K562 (cell line): ENCODE measurements around the gene EML6. TPM values are rescaled to one million over a fixed set of nuclear protein-coding genes. Genes with fewer than 3 reads are reported as not detected.

ENCODE experiments used
- ATAC-seq: fragments of 200-7000 bp; cut with Tn5 transposase; 3 replicates; pipeline ENCODE4 v1.9.1; 2020; ENCODE audit warnings: moderate library complexity
- BruUV-seq: library from RNA; stranded (reverse); fragments of 400-500 nt; replicated peaks from 2 replicates; lab custom pipeline; 2021; lab: Mats Ljungman, UMichigan
- CTCF ChIA-PET: fragments of 300-600 bp; formaldehyde crosslinking; extraction: SDS; loops from one replicate; lab custom pipeline; 2021; ENCODE audit warnings: low intra/inter-chr PET ratio; lab: Yijun Ruan, JAX
- POLR2A ChIA-PET: fragments of 300-600, 350-650 bp; sonication (Branson Sonifier 250); formaldehyde crosslinking; extraction: SDS; loops from one replicate; lab custom pipeline; 2021; ENCODE audit warnings: antibody characterized with exemption, inconsistent platforms; lab: Yijun Ruan, JAX
- DNase-seq, 4 experiments: peaks; one replicate each; pipeline versions ENCODE4 v3.0.0 to v3.0.0-alpha.2; 2011 to 2018; ENCODE audit warnings: low spot score in 3 of 4, mixed read lengths in 3 of 4; ENCODE audit errors: extremely low read depth in 1 of 4
- FAIRE-seq: peaks from 2 replicates; lab custom pipeline; 2011; peaks lifted over from hg19 to GRCh38; lab: Jason Lieb, UNC
- H2AFZ ChIP-seq: 2 replicates; pipeline ENCODE4 v1.6.0; 2011; ENCODE audit warnings: low read depth, low read length, control low read depth, inconsistent platforms
- H3K27ac ChIP-seq: fragments of 200-600 bp; 3 replicates; pipeline ENCODE4 v1.8.0; 2011; ENCODE audit warnings: low read depth, mild to moderate bottlenecking, control low read depth, inconsistent platforms, low read length, moderate library complexity, mixed read lengths; ENCODE audit errors: extremely low read depth
- H3K27me3 ChIP-seq, 2 experiments: fragments of 300-600 bp in 1 of 2; 2 replicates in 1 of 2; 3 replicates in 1 of 2; pipeline versions ENCODE4 v1.6.0 to v1.8.0; 2011; ENCODE audit warnings: inconsistent platforms in 2 of 2, low read length in 2 of 2, mild to moderate bottlenecking in 1 of 2, mixed read lengths in 1 of 2, moderate library complexity in 1 of 2; ENCODE audit not compliant: control insufficient read depth in 2 of 2, insufficient read depth in 2 of 2
- H3K36me3 ChIP-seq: fragments of 300-600 bp; 3 replicates; pipeline ENCODE4 v1.8.0; 2011; ENCODE audit warnings: mild to moderate bottlenecking, low read length, inconsistent platforms; ENCODE audit not compliant: control insufficient read depth, insufficient read depth
- H3K4me1 ChIP-seq, 2 experiments: fragments of 200-600 bp in 1 of 2; replicated peaks in 1 of 2; 2 replicates in 1 of 2; 3 replicates in 1 of 2; pipeline versions ENCODE4 v1.5.1 to v1.8.0; 2011; ENCODE audit warnings: inconsistent platforms in 2 of 2, low read length in 2 of 2, mild to moderate bottlenecking in 1 of 2, mixed read lengths in 1 of 2, moderate library complexity in 1 of 2; ENCODE audit not compliant: control insufficient read depth in 2 of 2, insufficient read depth in 2 of 2
- H3K4me2 ChIP-seq: 2 replicates; pipeline ENCODE4 v1.6.1; 2011; ENCODE audit warnings: low read length, control low read depth, inconsistent platforms, mixed read lengths; ENCODE audit not compliant: insufficient read depth
- H3K4me3 ChIP-seq: fragments of 200-600 bp; sonication (generic), shearing (Covaris generic); 2 replicates; pipeline ENCODE4 v1.5.1; 2016; ENCODE audit warnings: control low read depth, inconsistent platforms
- H3K79me2 ChIP-seq: fragments of 200-600 bp; 3 replicates; pipeline ENCODE4 v1.8.0; 2011; ENCODE audit warnings: low read length, inconsistent platforms; ENCODE audit not compliant: control insufficient read depth, insufficient read depth
- H3K9ac ChIP-seq, 2 experiments: 2 replicates each; pipeline versions ENCODE4 v1.6.0 to v1.6.1; 2011; ENCODE audit warnings: low read depth in 2 of 2, low read length in 2 of 2, control low read depth in 1 of 2, inconsistent platforms in 1 of 2, mild to moderate bottlenecking in 1 of 2, mixed read lengths in 1 of 2; ENCODE audit not compliant: insufficient read depth in 1 of 2
- H3K9me1 ChIP-seq: one replicate; pipeline ENCODE4 v1.6.0; 2011; ENCODE audit warnings: inconsistent platforms, mild to moderate bottlenecking, low read length, moderate library complexity; ENCODE audit not compliant: control insufficient read depth, insufficient read depth
- H3K9me3 ChIP-seq: replicated peaks from 2 replicates; pipeline ENCODE4 v1.5.1; 2011; ENCODE audit warnings: low read depth, low read length, inconsistent platforms; ENCODE audit not compliant: control insufficient read depth, insufficient read depth
- H4K20me1 ChIP-seq: replicated peaks from 2 replicates; pipeline ENCODE4 v1.6.1; 2011; ENCODE audit warnings: low read length, inconsistent platforms, mixed read lengths; ENCODE audit not compliant: control insufficient read depth, insufficient read depth
- ARID2 ChIP-seq: fragments of 450-650 bp; IDR thresholded peaks from 2 replicates; pipeline ENCODE4 v1.6.1; 2017; ENCODE audit warnings: antibody characterized with exemption, mild to moderate bottlenecking
- CBFA2T3 ChIP-seq: fragments of 450-650 bp; IDR thresholded peaks from 2 replicates; pipeline ENCODE4 v1.6.1; 2017
- CBX2 ChIP-seq: fragments of 200-600 bp; sonication (generic); IDR thresholded peaks from one replicate; pipeline ENCODE4 v1.6.1; 2012; ENCODE audit warnings: mild to moderate bottlenecking, low read length, inconsistent platforms; ENCODE audit not compliant: insufficient read depth, poor library complexity, severe bottlenecking
- CHD1 ChIP-seq: fragments of 200-600 bp; sonication (generic); IDR thresholded peaks from one replicate; pipeline ENCODE4 v1.6.1; 2012; ENCODE audit warnings: mild to moderate bottlenecking, moderate library complexity, low read length, inconsistent platforms
- HCFC1 ChIP-seq: IDR thresholded peaks from 2 replicates; pipeline ENCODE4 v1.6.1; 2012; ENCODE audit warnings: low read depth, low read length, improper control_type of control experiment
- HDGF ChIP-seq: fragments of 450-650 bp; IDR thresholded peaks from 2 replicates; pipeline ENCODE4 v1.6.1; 2016
- IFI16 ChIP-seq: fragments of 250-450 bp; sonication (Bioruptor Pico); IDR thresholded peaks from 2 replicates; pipeline ENCODE4 v2.1.2; 2022; ENCODE audit warnings: mild to moderate bottlenecking, inconsistent platforms
- KAT7 ChIP-seq: sonication (generic); formaldehyde crosslinking; IDR thresholded peaks from 2 replicates; pipeline ENCODE4 v1.8.0; 2022; ENCODE audit warnings: missing genetic modification reagents, mild to moderate bottlenecking, borderline replicate concordance
- NCOR1 ChIP-seq: fragments of 450-650 bp; IDR thresholded peaks from 2 replicates; pipeline ENCODE4 v1.6.1; 2016; ENCODE audit warnings: mild to moderate bottlenecking, moderate library complexity
- PTRF ChIP-seq: fragments of 450-650 bp; IDR thresholded peaks from 2 replicates; pipeline ENCODE4 v1.6.1; 2016; ENCODE audit warnings: mild to moderate bottlenecking, missing genetic modification characterization, missing compliant biosample characterization
- RBM17 ChIP-seq: fragments of 200-400 bp; formaldehyde crosslinking; IDR thresholded peaks from 2 replicates; pipeline ENCODE4 v1.6.1; 2017; ENCODE audit warnings: low read depth, mild to moderate bottlenecking, low read length, borderline replicate concordance
- SRSF9 ChIP-seq: fragments of 200-400 bp; formaldehyde crosslinking; IDR thresholded peaks from 2 replicates; pipeline ENCODE4 v1.6.1; 2017; ENCODE audit warnings: low read depth, low read length, borderline replicate concordance
- ZNF23 ChIP-seq: fragments of 250-450 bp; sonication (Bioruptor Pico); IDR thresholded peaks from 2 replicates; pipeline ENCODE4 v1.4.0; 2020; ENCODE audit warnings: mild to moderate bottlenecking
- ZNF764 ChIP-seq: fragments of 250-450 bp; sonication (Bioruptor Pico); IDR thresholded peaks from 2 replicates; pipeline ENCODE4 v1.4.0; 2020; ENCODE audit warnings: low read depth, mild to moderate bottlenecking, moderate library complexity
- WGBS: fragments of 100-300 bp; shearing (Covaris generic); methylation state at CpG from one replicate; pipeline ENCODE4 v1.1.6; 2016; ENCODE audit warnings: low coverage, mixed read lengths; ENCODE audit not compliant: insufficient coverage; ENCODE audit errors: missing lambda C conversion rate; 5-methylcytosine and 5-hydroxymethylcytosine counted together
- in situ Hi-C: fragments of 300-500 bp; cut with MboI; formaldehyde crosslinking; loops from 4 replicates; pipeline ENCODE4 v1.15.0; 2018; ENCODE audit warnings: inconsistent platforms, mixed read lengths
- intact Hi-C: fragments of 100-400 bp; cut with micrococcal nuclease; formaldehyde crosslinking; loops from 2 replicates; pipeline ENCODE4 v1.14.2; 2022
- polyA plus RNA-seq, 8 experiments: library from polyadenylated mRNA; depleted of rRNA in 4 of 8; stranded (reverse) in 5 of 8; unstranded in 3 of 8; fragments of >200 nt; fragmentation: Nextera tagmentation in 2 of 8; fragmentation: Illumina TruSeq in 1 of 8; extraction: Ambion mirVana in 2 of 8; extraction: Trizol in 1 of 8; gene quantifications; 2 replicates each; pipeline versions ENCODE4 v1.2.1 to v1.2.3, GENCODE V29; 2011 to 2014; ENCODE audit warnings: inconsistent platforms in 1 of 8, missing spikeins in 1 of 8
- total RNA-seq, 7 experiments: library from RNA; depleted of rRNA in 6 of 7; stranded (reverse); fragments of >200 nt in 6 of 7; fragmentation: Illumina TruSeq in 2 of 7; extraction: Trizol in 2 of 7; gene quantifications; 2 replicates each; pipeline versions ENCODE4 v1.2.1 to v1.2.3, GENCODE V29; 2011 to 2021; ENCODE audit warnings: low replicate concordance in 1 of 7
- TF ChIP-seq, protein P1 (sequence below): sonication (generic); formaldehyde crosslinking; IDR thresholded peaks from 2 replicates; pipeline ENCODE4 v1.8.1; 2022; ENCODE audit warnings: missing genetic modification reagents
- TF ChIP-seq, protein P2 (sequence below): sonication (generic); formaldehyde crosslinking; IDR thresholded peaks from 2 replicates; pipeline ENCODE4 v1.8.0; 2023; ENCODE audit warnings: mild to moderate bottlenecking, missing genetic modification reagents
- TF ChIP-seq, protein P3 (sequence below): fragments of 450-650 bp; IDR thresholded peaks from 2 replicates; pipeline ENCODE4 v1.6.1; 2016; ENCODE audit warnings: missing biosample characterization, missing genetic modification characterization
- TF ChIP-seq, protein P4 (sequence below): fragments of 250-450 bp; sonication (Bioruptor Pico); IDR thresholded peaks from 2 replicates; pipeline ENCODE4 v1.8.0; 2021; ENCODE audit warnings: moderate library complexity, mild to moderate bottlenecking, inconsistent platforms
- TF ChIP-seq, protein P5 (sequence below): sonication (generic); formaldehyde crosslinking; IDR thresholded peaks from 2 replicates; pipeline ENCODE4 v1.8.0; 2022; ENCODE audit warnings: mild to moderate bottlenecking, missing genetic modification reagents

Gene EML6
- total and polyA plus RNA-seq, 9 of the 15 experiments (the other 6 are each of a cell fraction or from before 2014, with no cell fraction given) = 0.07 to 0.56 (median 0.25) TPM

DNA sequence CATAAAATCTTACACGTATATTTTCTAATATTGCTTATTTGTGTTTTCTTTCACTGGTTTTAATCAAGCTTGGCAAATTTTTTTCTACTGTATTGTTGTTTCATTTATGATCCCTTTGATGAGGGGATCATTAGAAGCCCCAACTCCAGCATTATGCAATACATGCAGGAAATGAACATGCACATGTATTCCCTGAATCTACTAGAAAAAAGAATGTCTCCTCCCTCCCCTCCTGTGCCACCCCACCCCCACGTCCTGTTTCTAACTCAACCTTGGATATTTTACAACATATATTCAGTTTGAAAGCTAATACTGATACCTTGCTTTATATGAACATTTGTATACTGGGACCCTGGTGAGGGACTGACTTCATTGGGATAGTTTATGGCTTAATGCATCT lies 53.0 kb downstream of the EML6 start:
- in situ Hi-C loops = no loop called here
- TF ChIP-seq, protein P1, sequence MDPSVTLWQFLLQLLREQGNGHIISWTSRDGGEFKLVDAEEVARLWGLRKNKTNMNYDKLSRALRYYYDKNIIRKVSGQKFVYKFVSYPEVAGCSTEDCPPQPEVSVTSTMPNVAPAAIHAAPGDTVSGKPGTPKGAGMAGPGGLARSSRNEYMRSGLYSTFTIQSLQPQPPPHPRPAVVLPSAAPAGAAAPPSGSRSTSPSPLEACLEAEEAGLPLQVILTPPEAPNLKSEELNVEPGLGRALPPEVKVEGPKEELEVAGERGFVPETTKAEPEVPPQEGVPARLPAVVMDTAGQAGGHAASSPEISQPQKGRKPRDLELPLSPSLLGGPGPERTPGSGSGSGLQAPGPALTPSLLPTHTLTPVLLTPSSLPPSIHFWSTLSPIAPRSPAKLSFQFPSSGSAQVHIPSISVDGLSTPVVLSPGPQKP (CRISPR knock-in tag) = no peak
- TF ChIP-seq ARID2 (no peak), PTRF (tag) (no peak), ZNF23 (no peak), NCOR1 (no peak), ZNF764 (CRISPR knock-in tag) (no peak), SRSF9 (no peak), CHD1 (no peak), HCFC1 (no peak), CBX2 (no peak), CBFA2T3 (no peak), HDGF (no peak), KAT7 (CRISPR knock-in tag) (no peak), RBM17 (no peak), IFI16 (CRISPR knock-in tag) (no peak)
- TF ChIP-seq, protein P2, sequence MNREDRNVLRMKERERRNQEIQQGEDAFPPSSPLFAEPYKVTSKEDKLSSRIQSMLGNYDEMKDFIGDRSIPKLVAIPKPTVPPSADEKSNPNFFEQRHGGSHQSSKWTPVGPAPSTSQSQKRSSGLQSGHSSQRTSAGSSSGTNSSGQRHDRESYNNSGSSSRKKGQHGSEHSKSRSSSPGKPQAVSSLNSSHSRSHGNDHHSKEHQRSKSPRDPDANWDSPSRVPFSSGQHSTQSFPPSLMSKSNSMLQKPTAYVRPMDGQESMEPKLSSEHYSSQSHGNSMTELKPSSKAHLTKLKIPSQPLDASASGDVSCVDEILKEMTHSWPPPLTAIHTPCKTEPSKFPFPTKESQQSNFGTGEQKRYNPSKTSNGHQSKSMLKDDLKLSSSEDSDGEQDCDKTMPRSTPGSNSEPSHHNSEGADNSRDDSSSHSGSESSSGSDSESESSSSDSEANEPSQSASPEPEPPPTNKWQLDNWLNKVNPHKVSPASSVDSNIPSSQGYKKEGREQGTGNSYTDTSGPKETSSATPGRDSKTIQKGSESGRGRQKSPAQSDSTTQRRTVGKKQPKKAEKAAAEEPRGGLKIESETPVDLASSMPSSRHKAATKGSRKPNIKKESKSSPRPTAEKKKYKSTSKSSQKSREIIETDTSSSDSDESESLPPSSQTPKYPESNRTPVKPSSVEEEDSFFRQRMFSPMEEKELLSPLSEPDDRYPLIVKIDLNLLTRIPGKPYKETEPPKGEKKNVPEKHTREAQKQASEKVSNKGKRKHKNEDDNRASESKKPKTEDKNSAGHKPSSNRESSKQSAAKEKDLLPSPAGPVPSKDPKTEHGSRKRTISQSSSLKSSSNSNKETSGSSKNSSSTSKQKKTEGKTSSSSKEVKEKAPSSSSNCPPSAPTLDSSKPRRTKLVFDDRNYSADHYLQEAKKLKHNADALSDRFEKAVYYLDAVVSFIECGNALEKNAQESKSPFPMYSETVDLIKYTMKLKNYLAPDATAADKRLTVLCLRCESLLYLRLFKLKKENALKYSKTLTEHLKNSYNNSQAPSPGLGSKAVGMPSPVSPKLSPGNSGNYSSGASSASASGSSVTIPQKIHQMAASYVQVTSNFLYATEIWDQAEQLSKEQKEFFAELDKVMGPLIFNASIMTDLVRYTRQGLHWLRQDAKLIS (CRISPR knock-in tag) = no peak
- TF ChIP-seq, protein P3, sequence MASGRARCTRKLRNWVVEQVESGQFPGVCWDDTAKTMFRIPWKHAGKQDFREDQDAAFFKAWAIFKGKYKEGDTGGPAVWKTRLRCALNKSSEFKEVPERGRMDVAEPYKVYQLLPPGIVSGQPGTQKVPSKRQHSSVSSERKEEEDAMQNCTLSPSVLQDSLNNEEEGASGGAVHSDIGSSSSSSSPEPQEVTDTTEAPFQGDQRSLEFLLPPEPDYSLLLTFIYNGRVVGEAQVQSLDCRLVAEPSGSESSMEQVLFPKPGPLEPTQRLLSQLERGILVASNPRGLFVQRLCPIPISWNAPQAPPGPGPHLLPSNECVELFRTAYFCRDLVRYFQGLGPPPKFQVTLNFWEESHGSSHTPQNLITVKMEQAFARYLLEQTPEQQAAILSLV = no peak
- TF ChIP-seq, protein P4, sequence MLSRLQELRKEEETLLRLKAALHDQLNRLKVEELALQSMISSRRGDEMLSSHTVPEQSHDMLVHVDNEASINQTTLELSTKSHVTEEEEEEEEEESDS (CRISPR knock-in tag) = no peak
- TF ChIP-seq, protein P5, sequence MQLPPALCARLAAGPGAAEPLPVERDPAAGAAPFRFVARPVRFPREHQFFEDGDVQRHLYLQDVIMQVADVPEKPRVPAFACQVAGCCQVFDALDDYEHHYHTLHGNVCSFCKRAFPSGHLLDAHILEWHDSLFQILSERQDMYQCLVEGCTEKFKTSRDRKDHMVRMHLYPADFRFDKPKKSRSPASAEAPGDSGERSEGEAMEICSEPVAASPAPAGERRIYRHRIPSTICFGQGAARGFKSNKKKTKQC (CRISPR knock-in tag) = no peak

More for the DNA sequence above, 53.0 kb downstream of the EML6 start:
- CTCF ChIA-PET = no interaction called here
- no peaks in the 10 kb centered on the region for H3K79me2 ChIP-seq
- no peak overlapping the region for H3K4me2 ChIP-seq
- no peak for ATAC-seq
- H3K9me3 ChIP-seq = no peaks in the 10 kb centered on the region
- H3K27ac ChIP-seq = no peak overlapping the region
- H4K20me1 ChIP-seq = no peaks in the 10 kb centered on the region
- no peak overlapping the region for H3K4me3 ChIP-seq
- intact Hi-C loops = no loop called here
- POLR2A ChIA-PET = no interaction called here
- no peak overlapping the region for H3K9ac ChIP-seq
- H3K36me3 ChIP-seq = no peaks in the 10 kb centered on the region
- DNase-seq = no peak
- H3K4me1 ChIP-seq = no peaks in the 10 kb centered on the region
- H3K9me1 ChIP-seq = no peaks in the 10 kb centered on the region
- FAIRE-seq = no peak
- H2AFZ ChIP-seq = no peak overlapping the region
- BruUV-seq = no TSS peak
- 0 out of 5 replicates have a peak, but pooled peaks cover 0 to 5% of the 10 kb centered on the region in 2 experiments for H3K27me3 ChIP-seq
- 0% methylated on average over 2 of the region's 2 CpGs for WGBS
